ENCODE measurements around the gene TMEM221.

DNA sequence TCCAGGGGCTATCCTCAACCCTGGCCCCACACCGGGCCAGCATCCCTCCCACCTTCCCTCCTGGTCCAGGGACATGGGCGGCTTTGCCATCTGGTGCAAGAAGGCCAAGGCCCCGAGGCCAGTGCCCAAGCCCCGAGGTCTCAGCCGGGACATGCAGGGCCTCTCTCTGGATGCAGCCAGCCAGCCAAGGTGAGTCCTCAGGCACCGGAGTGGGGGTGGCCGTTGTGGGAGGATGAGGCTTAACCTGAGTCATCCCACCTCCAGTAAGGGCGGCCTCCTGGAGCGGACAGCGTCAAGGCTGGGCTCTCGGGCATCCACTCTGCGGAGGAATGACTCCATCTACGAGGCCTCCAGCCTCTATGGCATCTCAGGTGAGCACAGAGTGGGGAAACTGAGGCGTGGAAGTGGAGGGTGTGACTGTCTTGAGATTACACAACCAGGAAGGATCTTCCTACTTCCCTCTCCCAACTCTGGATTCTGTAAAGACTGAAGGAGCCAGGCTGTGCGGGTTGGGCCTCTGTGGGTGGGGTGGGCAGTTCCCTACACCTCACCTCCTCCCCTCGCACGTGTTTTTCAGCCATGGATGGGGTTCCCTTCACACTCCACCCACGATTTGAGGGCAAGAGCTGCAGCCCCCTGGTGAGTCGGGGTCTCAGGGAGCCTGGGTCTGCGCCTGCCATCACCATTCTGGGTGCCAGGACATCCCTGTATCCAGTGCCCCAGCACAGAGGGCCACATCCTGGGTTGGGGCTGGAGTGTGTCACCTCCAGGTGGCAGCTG is 24.8 kb downstream of the TMEM221 start:
- TF ChIP-seq CTCF (IDR thresholded peaks at IDR 0.05; ENCODE audit: low read length) = no peak
- TF ChIP-seq EZH2 (IDR thresholded peaks at IDR 0.05; ENCODE audit: borderline replicate concordance, low read length) = no peak

Data from OCI-LY1 (cell line).